ENCODE measurements around the gene FSTL5.

GRCh38 chr4:161642708-161643107 lies 521.1 kb downstream of the FSTL5 start:
- TF ChIP-seq POLR2A (IDR thresholded peaks at IDR 0.05), result no peak
- no peak for TF ChIP-seq CTCF (IDR thresholded peaks at IDR 0.05 in 4 of 5, conservative IDR thresholded peaks at IDR 0.05 in 1 of 5)
